BLaER1 treated with 17β-estradiol and CSF1 and Interleukin-3, amounts not matched to agents 10 nM and 100 nM (cell line): ENCODE measurements around the gene NAA80.
"Not testable (repeated sequence)": the region's sequence is repeated elsewhere in the genome, so short reads cannot be mapped to it uniquely, and the experiment has no call there.

Experiments
- H3K27ac ChIP-seq, 11 experiments: shearing (Covaris generic); formaldehyde crosslinking; 2 replicates each; pipeline ENCODE4 v1.8.1; 2022
- H3K27me3 ChIP-seq, 11 experiments: shearing (Covaris generic); formaldehyde crosslinking; 2 replicates each; pipeline ENCODE4 v1.8.1; 2022
- H3K36me3 ChIP-seq, 11 experiments: shearing (Covaris generic); formaldehyde crosslinking; 2 replicates each; pipeline ENCODE4 v1.8.1; 2022
- H3K4me1 ChIP-seq, 10 experiments: shearing (Covaris generic); formaldehyde crosslinking; 2 replicates each; pipeline ENCODE4 v1.8.1; 2022
- H3K4me2 ChIP-seq, 11 experiments: shearing (Covaris generic); formaldehyde crosslinking; 2 replicates each; pipeline ENCODE4 v1.8.1; 2022
- H3K4me3 ChIP-seq, 10 experiments: shearing (Covaris generic); formaldehyde crosslinking; 2 replicates each; pipeline ENCODE4 v1.8.1; 2022
- H3K9ac ChIP-seq, 11 experiments: shearing (Covaris generic); formaldehyde crosslinking; 2 replicates each; pipeline ENCODE4 v1.8.1; 2022
- H3K9me3 ChIP-seq, 11 experiments: shearing (Covaris generic); formaldehyde crosslinking; replicated peaks in 1 of 11; 2 replicates each; pipeline ENCODE4 v1.8.1; 2022
- H4K20me1 ChIP-seq, 11 experiments: shearing (Covaris generic); formaldehyde crosslinking; 2 replicates each; pipeline ENCODE4 v1.8.1; 2022
- Cebpa-rat ChIP-seq, 11 experiments: shearing (Covaris generic); IDR thresholded peaks; 2 replicates each; pipeline ENCODE4 v1.8.1; 2022

Gene NAA80

GRCh38 chr3:50275141-50275995 lies 23.8 kb downstream of the NAA80 start:
- no peaks in the 10 kb centered on the region for H3K36me3 ChIP-seq
- no peak overlapping the region for H3K27ac ChIP-seq
- H4K20me1 ChIP-seq, result peaks cover 0 to 62% (median 36%) of the 10 kb centered on the region in 11 experiments; a peak in 14 of 22 replicates
- peak overlapping the region; percentile 26 to 65 (median 48); a peak in 19 of 22 replicates for H3K4me2 ChIP-seq
- peaks cover 65 to 72% (median 68%) of the 10 kb centered on the region in 11 experiments for H3K27me3 ChIP-seq
- H3K4me1 ChIP-seq, result peaks cover 7 to 39% (median 28%) of the 10 kb centered on the region in 10 experiments; a peak in 17 of 20 replicates
- no peaks in the 10 kb centered on the region for H3K9me3 ChIP-seq
- H3K9ac ChIP-seq, result 0 out of 22 replicates have a peak overlapping the region, but pooled peaks of 1 of the 11 experiments have one; percentile 7
- TF ChIP-seq Cebpa-rat (IDR thresholded peaks at IDR 0.05), result no peak
- H3K4me3 ChIP-seq, result peak overlapping the region in 6 of 10 experiments; percentile 19 to 48 (median 26); a peak in 8 of 20 replicates

GRCh38 chr3:50274371-50275104 lies 24.7 kb downstream of the NAA80 start:
- Histone ChIP-seq H3K4me2 (peak overlapping the region in 8 of 11 experiments; percentile 23 to 82 (median 58); a peak in 11 of 22 replicates), H3K4me1 (peaks cover 8 to 45% (median 31%) of the 10 kb centered on the region in 10 experiments; a peak in 18 of 20 replicates), H3K27me3 (peaks cover 65 to 71% (median 68%) of the 10 kb centered on the region in 11 experiments), H3K27ac (no peak overlapping the region), H3K9ac (no peak overlapping the region), H4K20me1 (peaks cover 0 to 68% (median 36%) of the 10 kb centered on the region in 11 experiments; a peak in 14 of 22 replicates), H3K9me3 (no peaks in the 10 kb centered on the region), H3K4me3 (peak overlapping the region in 1 of 10 experiments; percentile 48; a peak in 2 of 20 replicates), H3K36me3 (no peaks in the 10 kb centered on the region)
- no peak for TF ChIP-seq Cebpa-rat (IDR thresholded peaks at IDR 0.05)

GRCh38 chr3:50273689-50274065 lies 25.5 kb downstream of the NAA80 start:
- Histone ChIP-seq H3K9me3 (no peaks in the 10 kb centered on the region), H3K27ac (no peak overlapping the region), H3K36me3 (no peaks in the 10 kb centered on the region), H3K9ac (no peak overlapping the region), H3K4me3 (peak overlapping the region in 2 of 10 experiments; percentile 40 to 45; a peak in 2 of 20 replicates), H3K4me2 (peak overlapping the region in 10 of 11 experiments; percentile 54 to 87 (median 77); a peak in 15 of 22 replicates), H4K20me1 (peaks cover 0 to 62% (median 35%) of the 10 kb centered on the region in 11 experiments; a peak in 14 of 22 replicates), H3K4me1 (peaks cover 13 to 53% (median 39%) of the 10 kb centered on the region in 10 experiments; a peak in 18 of 20 replicates), H3K27me3 (peaks cover 59 to 71% (median 68%) of the 10 kb centered on the region in 11 experiments)
- no peak for TF ChIP-seq Cebpa-rat (IDR thresholded peaks at IDR 0.05)

GRCh38 chr3:50272911-50273688 lies 26.1 kb downstream of the NAA80 start:
- Histone ChIP-seq H3K4me1 (peaks cover 13 to 57% (median 40%) of the 10 kb centered on the region in 10 experiments; a peak in 18 of 20 replicates), H3K4me3 (peak overlapping the region in 5 of 10 experiments; percentile 23 to 51 (median 44); a peak in 9 of 20 replicates), H3K27ac (no peak overlapping the region), H3K9ac (peak overlapping the region in 6 of 11 experiments; percentile 7 to 35 (median 16); a peak in 3 of 22 replicates), H3K36me3 (no peaks in the 10 kb centered on the region), H4K20me1 (peaks cover 0 to 62% (median 30%) of the 10 kb centered on the region in 11 experiments; a peak in 14 of 22 replicates), H3K27me3 (peaks cover 59 to 71% (median 68%) of the 10 kb centered on the region in 11 experiments), H3K9me3 (no peaks in the 10 kb centered on the region), H3K4me2 (peak overlapping the region; percentile 54 to 87 (median 78))
- TF ChIP-seq Cebpa-rat (IDR thresholded peaks at IDR 0.05), result no peak

GRCh38 chr3:50272538-50272910 lies 26.7 kb downstream of the NAA80 start:
- peaks cover 0 to 63% (median 28%) of the 10 kb centered on the region in 11 experiments; a peak in 15 of 22 replicates for H4K20me1 ChIP-seq
- not testable (repeated sequence) for H3K36me3 ChIP-seq, H3K9me3 ChIP-seq, H3K4me3 ChIP-seq, H3K9ac ChIP-seq, H3K27ac ChIP-seq
- peak overlapping the region in 10 of 11 experiments; percentile 66 to 87 (median 78); a peak in 13 of 22 replicates for H3K4me2 ChIP-seq
- H3K27me3 ChIP-seq, result peaks cover 59 to 71% (median 68%) of the 10 kb centered on the region in 11 experiments
- H3K4me1 ChIP-seq, result peaks cover 13 to 63% (median 42%) of the 10 kb centered on the region in 10 experiments; a peak in 18 of 20 replicates

- Histone ChIP-seq H3K27ac (no peak overlapping the region), H3K36me3 (no peaks in the 10 kb centered on the region), H3K4me1 (peaks cover 13 to 64% (median 51%) of the 10 kb centered on the region in 10 experiments; a peak in 18 of 20 replicates)
Observed at GRCh38 chr3:50271314-50271936, 27.8 kb downstream of the NAA80 start.

GRCh38 chr3:50270422-50271224 lies 28.6 kb downstream of the NAA80 start:
- Histone ChIP-seq H3K4me1 (peaks cover 7 to 56% (median 43%) of the 10 kb centered on the region in 10 experiments; a peak in 18 of 20 replicates), H3K9me3 (no peaks in the 10 kb centered on the region), H3K4me2 (0 out of 22 replicates have a peak overlapping the region, but pooled peaks of 2 of the 11 experiments have one; percentile 3 to 10), H3K27me3 (peaks cover 57 to 71% (median 67%) of the 10 kb centered on the region in 11 experiments), H3K36me3 (no peaks in the 10 kb centered on the region), H3K9ac (peak overlapping the region in 3 of 11 experiments; percentile 3 to 15 (median 13); a peak in 1 of 22 replicates), H3K27ac (no peak overlapping the region), H4K20me1 (peaks cover 0 to 62% (median 17%) of the 10 kb centered on the region in 11 experiments; a peak in 14 of 22 replicates), H3K4me3 (no peak overlapping the region)
- no peak for TF ChIP-seq Cebpa-rat (IDR thresholded peaks at IDR 0.05)

More at GRCh38 chr3:50271314-50271936, 27.8 kb downstream of the NAA80 start:
- Histone ChIP-seq H3K4me2 (no peak overlapping the region), H3K27me3 (peaks cover 59 to 71% (median 68%) of the 10 kb centered on the region in 11 experiments), H3K9ac (peak overlapping the region in 2 of 11 experiments; percentile 3 to 15; a peak in 1 of 22 replicates), H4K20me1 (peaks cover 0 to 62% (median 25%) of the 10 kb centered on the region in 11 experiments; a peak in 15 of 22 replicates), H3K4me3 (no peak overlapping the region), H3K9me3 (no peaks in the 10 kb centered on the region)
- no peak for TF ChIP-seq Cebpa-rat (IDR thresholded peaks at IDR 0.05)
